Fibroblast of lung (primary cell): ENCODE data around the gene FAM13A. TPM values are rescaled to one million over a fixed set of nuclear protein-coding genes. Genes with fewer than 3 reads are reported as not detected.

Experiments used
- DNase-seq, 2 donors: peaks; one replicate each; pipeline versions ENCODE4 v3.0.0 to v3.0.0-alpha.2; 2010; ENCODE audit warnings: low read depth in 2 of 2
- H2AFZ ChIP-seq: 2 replicates; pipeline ENCODE4 v1.5.1; 2012; ENCODE audit warnings: low read length, control low read depth, inconsistent platforms
- H3K27ac ChIP-seq: 2 replicates; pipeline ENCODE4 v1.5.1; 2011; ENCODE audit warnings: low read length, control low read depth; ENCODE audit not compliant: insufficient read depth
- H3K27me3 ChIP-seq: 2 replicates; pipeline ENCODE4 v1.5.1; 2011; ENCODE audit warnings: mild to moderate bottlenecking, low read length; ENCODE audit not compliant: control insufficient read depth, insufficient read depth
- H3K36me3 ChIP-seq: 2 replicates; pipeline ENCODE4 v1.5.1; 2011; ENCODE audit warnings: low read length; ENCODE audit not compliant: control insufficient read depth, insufficient read depth
- H3K4me1 ChIP-seq: 2 replicates; pipeline ENCODE4 v1.5.1; 2011; ENCODE audit warnings: low read length; ENCODE audit not compliant: control insufficient read depth, insufficient read depth; ENCODE audit errors: extremely low read depth
- H3K4me2 ChIP-seq: 2 replicates; pipeline ENCODE4 v1.5.1; 2011; ENCODE audit warnings: low read length, control low read depth; ENCODE audit not compliant: insufficient read depth; ENCODE audit errors: extremely low read depth
- H3K4me3 ChIP-seq, 4 experiments: fragments of 200-600 bp in 1 of 4; sonication (generic) in 1 of 4; replicated peaks in 1 of 4; 2 replicates each; pipeline ENCODE4 v1.5.1; 2011 to 2016; ENCODE audit warnings: low read length in 4 of 4, low read depth in 3 of 4, mild to moderate bottlenecking in 3 of 4, control low read depth in 2 of 4, inconsistent platforms in 1 of 4, mixed read lengths in 1 of 4; ENCODE audit not compliant: insufficient read depth in 1 of 4; ENCODE audit errors: control extremely low read depth in 1 of 4
- H3K79me2 ChIP-seq: 2 replicates; pipeline ENCODE4 v1.5.1; 2012; ENCODE audit warnings: mild to moderate bottlenecking, low read length, inconsistent platforms; ENCODE audit not compliant: control insufficient read depth, insufficient read depth
- H3K9ac ChIP-seq: 2 replicates; pipeline ENCODE4 v1.5.1; 2011; ENCODE audit warnings: mild to moderate bottlenecking, low read length, control low read depth; ENCODE audit not compliant: insufficient read depth
- H3K9me3 ChIP-seq: 2 replicates; pipeline ENCODE4 v1.5.1; 2012; ENCODE audit warnings: low read depth, low read length; ENCODE audit not compliant: control insufficient read depth, insufficient read depth
- H4K20me1 ChIP-seq: 2 replicates; pipeline ENCODE4 v1.5.1; 2011; ENCODE audit warnings: low read length; ENCODE audit not compliant: control insufficient read depth, insufficient read depth; ENCODE audit errors: extremely low read depth
- CTCF ChIP-seq, 2 donors: IDR thresholded peaks in 1 of 2; conservative IDR thresholded peaks in 1 of 2; 1 replicate in 1 of 2; 2 replicates in 1 of 2; pipeline ENCODE4 v1.5.1; 2011 to 2012; ENCODE audit warnings: low read length in 2 of 2, control low read depth in 1 of 2, inconsistent platforms in 1 of 2, low read depth in 1 of 2, mild to moderate bottlenecking in 1 of 2
- EZH2 ChIP-seq: IDR thresholded peaks from 2 replicates; pipeline ENCODE4 v1.5.1; 2012; ENCODE audit warnings: low read length, control low read depth, mild to moderate bottlenecking; ENCODE audit errors: missing control alignments
- polyA plus RNA-seq, 2 donors: library from polyadenylated mRNA; depleted of rRNA in 1 of 2; stranded (reverse) in 1 of 2; unstranded in 1 of 2; fragments of >200 nt; gene quantifications; 2 replicates each; pipeline ENCODE4 v1.2.1, GENCODE V29; 2011 to 2012; ENCODE audit warnings: missing spikeins in 1 of 2
- total RNA-seq: library from RNA; depleted of rRNA; stranded (reverse); fragments of >200 nt; gene quantifications from 2 replicates; pipeline ENCODE4 v1.2.1, GENCODE V29; 2014

Gene FAM13A
- total and polyA plus RNA-seq, 2 donors (not counting 1 experiment from before 2014, with no cell fraction given) = 14.3 to 23.9 TPM

GRCh38 chr4:88722828-88723227 is 334.2 kb downstream of the FAM13A start:
- H3K4me1 ChIP-seq = peaks cover 7% of the 10 kb centered on the region
- DNase-seq = no peak
- no peak overlapping the region for H3K4me2 ChIP-seq
- H3K27ac ChIP-seq = no peak overlapping the region
- H3K79me2 ChIP-seq = no peaks in the 10 kb centered on the region
- H3K27me3 ChIP-seq = no peaks in the 10 kb centered on the region
- H3K36me3 ChIP-seq = peaks cover 8% of the 10 kb centered on the region
- no peak overlapping the region for H3K4me3 ChIP-seq
- H3K9me3 ChIP-seq = no peaks in the 10 kb centered on the region
- H3K9ac ChIP-seq = no peak overlapping the region
- TF ChIP-seq CTCF (conservative IDR thresholded peaks at IDR 0.05 in 1 of 2, IDR thresholded peaks at IDR 0.05 in 1 of 2; ENCODE audit: low read depth in 1 of 2, low read length in 2 of 2) = no peak
- no peak for TF ChIP-seq EZH2
- no peak overlapping the region for H2AFZ ChIP-seq
- no peaks in the 10 kb centered on the region for H4K20me1 ChIP-seq

- no peaks in the 10 kb centered on the region for H3K79me2 ChIP-seq
- H3K9me3 ChIP-seq = no peaks in the 10 kb centered on the region
- peaks cover 7% of the 10 kb centered on the region for H3K4me1 ChIP-seq
- no peaks in the 10 kb centered on the region for H3K27me3 ChIP-seq
- no peak overlapping the region for H2AFZ ChIP-seq
- H3K9ac ChIP-seq = no peak overlapping the region
- no peak overlapping the region for H3K4me2 ChIP-seq
- H3K27ac ChIP-seq = no peak overlapping the region
- H3K4me3 ChIP-seq = no peak overlapping the region
- no peaks in the 10 kb centered on the region for H4K20me1 ChIP-seq
- no peak for DNase-seq
- TF ChIP-seq CTCF (conservative IDR thresholded peaks at IDR 0.05 in 1 of 2, IDR thresholded peaks at IDR 0.05 in 1 of 2; ENCODE audit: low read depth in 1 of 2, low read length in 2 of 2) (no peak), EZH2 (no peak)
- peaks cover 4% of the 10 kb centered on the region for H3K36me3 ChIP-seq
These were observed 334.7 kb downstream of the FAM13A start for GRCh38 chr4:88722276-88722780.

DNA sequence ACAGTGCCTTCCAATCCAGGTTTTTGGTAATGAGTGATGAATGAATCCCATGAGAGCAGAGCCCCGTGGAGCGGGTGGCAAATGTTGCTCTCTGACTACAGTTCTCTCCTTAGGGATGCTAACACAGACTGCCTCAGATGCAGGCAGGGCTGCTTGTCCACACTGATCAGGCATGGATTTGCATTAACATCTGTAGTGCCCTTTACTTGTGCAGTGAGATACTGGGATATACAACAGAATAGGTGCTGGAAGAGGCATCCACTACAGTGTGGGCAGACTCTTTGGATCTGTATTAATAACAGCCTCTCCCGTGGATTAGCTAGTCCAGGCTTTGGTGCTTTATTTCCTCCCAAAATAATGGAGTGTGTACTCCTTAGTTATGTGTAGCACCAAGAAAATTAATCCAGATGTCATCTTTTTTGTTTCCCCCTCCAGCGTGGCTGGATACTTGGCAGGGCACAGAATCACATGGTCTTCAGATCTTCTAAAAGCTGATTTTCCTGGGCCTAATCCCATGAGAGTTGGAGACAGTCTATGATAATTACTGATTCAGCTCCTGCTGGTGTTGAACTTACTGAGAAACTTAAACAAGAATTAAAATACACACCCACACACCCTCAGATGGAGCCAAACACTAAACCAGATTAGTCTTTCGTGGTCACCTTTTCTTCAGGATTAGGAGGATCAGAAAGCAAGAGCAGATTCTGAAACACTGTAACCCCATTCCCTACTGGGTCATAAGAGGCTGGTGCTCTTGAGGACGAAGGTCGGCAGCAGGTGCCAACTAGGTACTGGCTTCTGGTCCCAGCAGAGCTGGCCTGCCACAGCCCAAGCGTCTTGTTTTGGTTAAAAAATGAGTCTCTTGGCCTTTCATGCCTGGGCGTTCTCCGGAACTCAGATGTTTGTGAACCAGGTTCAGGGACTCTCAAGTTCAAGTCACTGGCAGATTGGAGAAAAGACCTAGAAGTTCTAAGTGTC is 336.2 kb downstream of the FAM13A start:
- Histone ChIP-seq H3K36me3 (peaks cover 4% of the 10 kb centered on the region), H3K4me1 (peaks cover 2% of the 10 kb centered on the region), H3K9ac (no peak overlapping the region), H3K27me3 (no peaks in the 10 kb centered on the region), H3K4me3 (no peak overlapping the region), H4K20me1 (no peaks in the 10 kb centered on the region), H3K27ac (no peak overlapping the region), H3K9me3 (no peaks in the 10 kb centered on the region), H3K79me2 (no peaks in the 10 kb centered on the region), H2AFZ (no peak overlapping the region), H3K4me2 (no peak overlapping the region)
- peak in 1 of 2 donors; percentile 37 for DNase-seq
- TF ChIP-seq CTCF (conservative IDR thresholded peaks at IDR 0.05 in 1 of 2, IDR thresholded peaks at IDR 0.05 in 1 of 2; ENCODE audit: low read depth in 1 of 2, low read length in 2 of 2) (no peak), EZH2 (no peak)
